Activated gamma-delta T cell treated with anti-CD3 and anti-CD28 coated beads, Interleukin-2, amount 50 U/mL, for 16 hours (primary cell): ENCODE results near the gene RSU1.
"Not testable (repeated sequence)": the region's sequence is repeated elsewhere in the genome, so short reads cannot be mapped to it uniquely, and the experiment has no call there.

ENCODE experiments used
- DNase-seq: peaks from one replicate; pipeline ENCODE4 v3.0.0-alpha.2; 2020; ENCODE audit warnings: low read depth

The RSU1 gene

GRCh38 chr10:16817125-16818019 is at the start of gene RSU1:
Gene RSU1 (minus strand): TSS chr10:16817424. CDS start chr10:16817081, 343 bp downstream.
- peak; percentile 99 for DNase-seq

- DNase-seq, result no peak
Observed at GRCh38 chr10:16866541-16867275, 49.5 kb upstream of the RSU1 start.

- DNase-seq, result no peak
Observed at GRCh38 chr10:16865766-16866165, 48.5 kb upstream of the RSU1 start.

- no peak for DNase-seq
Observed at GRCh38 chr10:16863766-16864165, 46.5 kb upstream of the RSU1 start.

- no peak for DNase-seq
Observed at GRCh38 chr10:16857419-16857818, 40.2 kb upstream of the RSU1 start.

GRCh38 chr10:16856567-16856966 is 39.3 kb upstream of the RSU1 start:
- no peak for DNase-seq

- no peak for DNase-seq
Observed at GRCh38 chr10:16856092-16856491, 38.9 kb upstream of the RSU1 start.

GRCh38 chr10:16854623-16855022 is 37.4 kb upstream of the RSU1 start:
- DNase-seq, result no peak

- no peak for DNase-seq
Observed at GRCh38 chr10:16853809-16854208, 36.6 kb upstream of the RSU1 start.

- no peak for DNase-seq
Observed at GRCh38 chr10:16853201-16853600, 36.0 kb upstream of the RSU1 start.

GRCh38 chr10:16852624-16853023 is 35.4 kb upstream of the RSU1 start:
- DNase-seq, result no peak

- no peak for DNase-seq
Observed at GRCh38 chr10:16848562-16849154, 31.4 kb upstream of the RSU1 start.

- DNase-seq, result no peak
Observed at GRCh38 chr10:16847644-16848043, 30.4 kb upstream of the RSU1 start.

- DNase-seq, result no peak
Observed at GRCh38 chr10:16845248-16845647, 28.0 kb upstream of the RSU1 start.

GRCh38 chr10:16843252-16843870 is 26.1 kb upstream of the RSU1 start:
- DNase-seq, result no peak

- no peak for DNase-seq
Observed at GRCh38 chr10:16835228-16835627, 18.0 kb upstream of the RSU1 start.

- no peak for DNase-seq
Observed at GRCh38 chr10:16832351-16833080, 15.3 kb upstream of the RSU1 start.

GRCh38 chr10:16828701-16829175 is 11.5 kb upstream of the RSU1 start:
- DNase-seq, result no peak

- DNase-seq, result peak; percentile 41
Observed at GRCh38 chr10:16828114-16828568, 10.9 kb upstream of the RSU1 start.

- DNase-seq, result not testable (repeated sequence)
Observed at GRCh38 chr10:16827474-16827873, 10.2 kb upstream of the RSU1 start.

- DNase-seq, result no peak
Observed at GRCh38 chr10:16822726-16823360, 5.6 kb upstream of the RSU1 start.
